ENCODE measurements around the gene HSBP1L1. TPM values are rescaled to one million over a fixed set of nuclear protein-coding genes. Genes with fewer than 3 reads are reported as not detected.

HSBP1L1 gene
- total and polyA plus RNA-seq, 2 donors = 6.5 to 25.8 TPM

DNA sequence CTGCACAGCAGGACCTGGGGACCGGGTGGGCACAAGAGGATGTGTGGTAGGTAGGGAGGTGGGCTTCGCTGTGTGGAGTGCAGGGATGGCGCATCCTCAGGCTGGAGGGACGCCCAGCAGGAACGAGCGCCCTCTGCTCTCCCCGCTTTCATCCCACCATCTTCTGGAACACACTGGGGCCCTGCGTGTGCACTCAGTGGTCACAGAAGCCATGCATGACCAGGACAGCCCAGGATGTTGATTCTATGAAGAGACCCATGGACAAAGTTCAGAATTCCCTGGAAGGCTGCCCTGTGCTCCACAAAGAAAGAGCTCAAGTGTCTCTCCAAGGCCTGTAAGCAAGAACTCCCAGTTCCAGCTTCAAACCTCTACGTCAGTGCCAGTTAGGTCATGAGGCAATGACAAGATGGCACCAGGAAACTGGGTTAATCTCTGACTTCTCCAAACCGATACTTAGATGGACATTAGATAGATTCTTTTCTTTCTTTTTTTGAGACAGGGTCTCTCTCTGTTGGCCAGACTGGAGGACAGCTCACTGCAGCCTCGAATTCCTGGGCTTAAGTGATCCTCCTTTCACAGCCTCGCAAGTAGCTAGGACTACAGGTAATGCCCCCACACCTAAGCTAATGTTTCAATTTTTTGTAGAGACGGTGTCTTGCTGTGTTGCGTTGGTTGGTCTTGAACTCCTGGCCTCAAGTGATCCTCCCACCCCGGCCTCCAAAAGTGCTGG, 16.4 kb upstream of the HSBP1L1 start:
- H3K36me3 ChIP-seq (ENCODE audit: control insufficient read depth in 2 of 2, insufficient read depth in 2 of 2, low read length in 1 of 2) = peaks cover 5 to 27% of the 10 kb centered on the region in 2 donors
- no peak for DNase-seq (ENCODE audit: low read depth in 6 of 9, low spot score in 9 of 9)
- H3K4me1 ChIP-seq (ENCODE audit: control insufficient read depth in 2 of 2, insufficient read depth in 2 of 2, low read length in 2 of 2) = peaks cover 27 to 40% of the 10 kb centered on the region in 2 donors
- H3K27me3 ChIP-seq (ENCODE audit: control insufficient read depth in 2 of 2, insufficient read depth in 1 of 2, low read length in 1 of 2) = peaks cover 8 to 18% of the 10 kb centered on the region in 2 donors
- H3K27ac ChIP-seq (ENCODE audit: low read depth in 1 of 2, low read length in 1 of 2) = peak overlapping the region in 1 of 2 donors; percentile 26
- WGBS = 95% methylated on average over 15 of the region's 15 CpGs
- H3K4me3 ChIP-seq (ENCODE audit: low read length in 2 of 2) = no peak overlapping the region
- H3K9me3 ChIP-seq (ENCODE audit: control insufficient read depth in 2 of 2, insufficient read depth in 1 of 2, low read length in 1 of 2) = no peaks in the 10 kb centered on the region

DNA sequence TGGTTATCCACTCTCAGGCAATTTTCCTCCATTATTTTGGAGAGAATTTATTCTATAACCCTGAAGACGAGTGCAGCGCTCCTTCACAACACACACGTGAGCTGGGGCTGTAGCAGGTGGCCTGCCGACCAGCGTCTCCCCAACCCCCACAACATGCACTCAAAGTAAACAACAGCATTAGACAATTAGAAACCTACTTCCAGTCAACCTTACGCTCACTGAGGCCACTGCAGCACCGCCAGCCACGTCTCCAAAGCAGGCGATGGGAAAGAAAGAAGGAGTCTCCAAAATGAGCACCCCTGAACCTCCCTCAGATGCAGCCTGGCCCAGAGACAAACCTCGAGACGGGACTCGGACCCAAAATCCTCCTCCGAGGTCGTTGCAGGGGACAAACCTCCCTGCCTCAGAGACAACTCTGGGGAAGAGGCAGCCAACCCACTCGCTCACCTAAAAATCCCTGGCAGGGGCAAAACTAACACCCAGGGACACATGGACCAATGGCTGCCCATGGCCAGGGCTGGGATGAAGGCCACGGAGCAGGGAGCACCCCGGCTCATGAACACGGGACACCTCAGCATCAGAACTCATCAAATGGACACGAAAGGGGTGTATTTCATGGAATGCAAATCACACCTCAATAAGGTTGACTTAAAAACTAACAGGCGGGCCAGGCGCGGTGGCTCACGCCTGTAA, 15.6 kb upstream of the HSBP1L1 start:
- Histone ChIP-seq H3K36me3 (ENCODE audit: control insufficient read depth in 2 of 2, insufficient read depth in 2 of 2, low read length in 1 of 2) (peaks cover 4 to 22% of the 10 kb centered on the region in 2 donors), H3K9me3 (ENCODE audit: control insufficient read depth in 2 of 2, insufficient read depth in 1 of 2, low read length in 1 of 2) (no peaks in the 10 kb centered on the region), H3K4me3 (ENCODE audit: low read length in 2 of 2) (no peak overlapping the region), H3K27me3 (ENCODE audit: control insufficient read depth in 2 of 2, insufficient read depth in 1 of 2, low read length in 1 of 2) (peaks cover 12 to 26% of the 10 kb centered on the region in 2 donors), H3K27ac (ENCODE audit: low read depth in 1 of 2, low read length in 1 of 2) (no peak overlapping the region), H3K4me1 (ENCODE audit: control insufficient read depth in 2 of 2, insufficient read depth in 2 of 2, low read length in 2 of 2) (peaks cover 25 to 36% of the 10 kb centered on the region in 2 donors)
- DNase-seq (ENCODE audit: low read depth in 6 of 9, low spot score in 9 of 9) = no peak
- 95% methylated on average over 23 of the region's 23 CpGs for WGBS

DNA sequence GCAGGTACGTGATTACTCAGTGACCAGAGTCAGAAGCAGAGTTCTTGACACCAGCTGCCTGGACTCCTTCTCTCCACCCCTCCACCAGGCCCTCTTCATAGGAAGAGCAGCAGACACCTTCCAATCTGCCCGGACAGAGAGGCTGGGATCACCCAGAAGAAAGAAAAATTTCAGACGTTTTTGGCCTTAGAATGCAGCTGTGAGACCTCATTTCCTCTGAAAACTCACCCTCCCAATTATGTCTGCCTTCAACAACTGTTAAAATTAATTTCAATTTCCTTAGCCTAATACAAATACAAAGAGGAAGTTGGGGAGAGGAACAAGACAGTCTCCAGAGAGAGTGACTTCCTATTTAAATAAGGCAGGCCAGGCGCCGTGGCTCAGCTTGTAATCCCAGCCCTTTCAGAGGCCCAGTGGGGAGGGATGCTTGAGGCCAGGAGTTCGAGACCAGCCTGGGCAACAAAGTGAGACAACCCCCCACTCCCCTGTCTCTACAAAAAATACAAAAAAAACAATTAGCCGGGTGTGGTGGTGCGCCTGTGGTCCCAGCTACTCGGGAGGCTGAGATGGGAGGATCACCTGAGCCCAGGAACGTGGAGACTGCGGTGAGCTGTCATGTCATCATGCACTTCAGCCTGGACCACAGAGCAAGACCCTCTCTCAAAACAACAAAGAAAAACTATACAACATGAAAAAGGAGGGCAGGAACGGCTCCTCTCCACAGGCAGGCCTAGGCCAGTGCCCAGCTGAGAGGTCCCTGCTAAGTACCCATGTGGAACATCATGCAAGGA, 14.6 kb upstream of the HSBP1L1 start:
- Histone ChIP-seq H3K27ac (ENCODE audit: low read depth in 1 of 2, low read length in 1 of 2) (peak overlapping the region in 1 of 2 donors; percentile 42), H3K27me3 (ENCODE audit: control insufficient read depth in 2 of 2, insufficient read depth in 1 of 2, low read length in 1 of 2) (peaks cover 12 to 35% of the 10 kb centered on the region in 2 donors), H3K9me3 (ENCODE audit: control insufficient read depth in 2 of 2, insufficient read depth in 1 of 2, low read length in 1 of 2) (no peaks in the 10 kb centered on the region), H3K36me3 (ENCODE audit: control insufficient read depth in 2 of 2, insufficient read depth in 2 of 2, low read length in 1 of 2) (peaks cover 4 to 22% of the 10 kb centered on the region in 2 donors), H3K4me3 (ENCODE audit: low read length in 2 of 2) (peak overlapping the region; percentile 51 to 90), H3K4me1 (ENCODE audit: control insufficient read depth in 2 of 2, insufficient read depth in 2 of 2, low read length in 2 of 2) (peaks cover 18 to 26% of the 10 kb centered on the region in 2 donors)
- WGBS = 42% methylated on average over 12 of the region's 12 CpGs
- peak in 1 of 9 donors; percentile 35 for DNase-seq (ENCODE audit: low read depth in 6 of 9, low spot score in 9 of 9)

GRCh38 chr18:79950515-79951341, 13.7 kb upstream of the HSBP1L1 start:
- 5% methylated on average over 81 of the region's 81 CpGs for WGBS
- Histone ChIP-seq H3K4me3 (ENCODE audit: low read length in 2 of 2) (peak overlapping the region; percentile 51 to 90), H3K4me1 (ENCODE audit: control insufficient read depth in 2 of 2, insufficient read depth in 2 of 2, low read length in 2 of 2) (peaks cover 15 to 19% of the 10 kb centered on the region in 2 donors), H3K36me3 (ENCODE audit: control insufficient read depth in 2 of 2, insufficient read depth in 2 of 2, low read length in 1 of 2) (peaks cover 4 to 22% of the 10 kb centered on the region in 2 donors), H3K27ac (ENCODE audit: low read depth in 1 of 2, low read length in 1 of 2) (peak overlapping the region in 1 of 2 donors; percentile 74), H3K27me3 (ENCODE audit: control insufficient read depth in 2 of 2, insufficient read depth in 1 of 2, low read length in 1 of 2) (peaks cover 12 to 35% of the 10 kb centered on the region in 2 donors), H3K9me3 (ENCODE audit: control insufficient read depth in 2 of 2, insufficient read depth in 1 of 2, low read length in 1 of 2) (no peaks in the 10 kb centered on the region)
- peak in 1 of 9 donors; percentile 38 for DNase-seq (ENCODE audit: low read depth in 6 of 9, low spot score in 9 of 9)

DNA sequence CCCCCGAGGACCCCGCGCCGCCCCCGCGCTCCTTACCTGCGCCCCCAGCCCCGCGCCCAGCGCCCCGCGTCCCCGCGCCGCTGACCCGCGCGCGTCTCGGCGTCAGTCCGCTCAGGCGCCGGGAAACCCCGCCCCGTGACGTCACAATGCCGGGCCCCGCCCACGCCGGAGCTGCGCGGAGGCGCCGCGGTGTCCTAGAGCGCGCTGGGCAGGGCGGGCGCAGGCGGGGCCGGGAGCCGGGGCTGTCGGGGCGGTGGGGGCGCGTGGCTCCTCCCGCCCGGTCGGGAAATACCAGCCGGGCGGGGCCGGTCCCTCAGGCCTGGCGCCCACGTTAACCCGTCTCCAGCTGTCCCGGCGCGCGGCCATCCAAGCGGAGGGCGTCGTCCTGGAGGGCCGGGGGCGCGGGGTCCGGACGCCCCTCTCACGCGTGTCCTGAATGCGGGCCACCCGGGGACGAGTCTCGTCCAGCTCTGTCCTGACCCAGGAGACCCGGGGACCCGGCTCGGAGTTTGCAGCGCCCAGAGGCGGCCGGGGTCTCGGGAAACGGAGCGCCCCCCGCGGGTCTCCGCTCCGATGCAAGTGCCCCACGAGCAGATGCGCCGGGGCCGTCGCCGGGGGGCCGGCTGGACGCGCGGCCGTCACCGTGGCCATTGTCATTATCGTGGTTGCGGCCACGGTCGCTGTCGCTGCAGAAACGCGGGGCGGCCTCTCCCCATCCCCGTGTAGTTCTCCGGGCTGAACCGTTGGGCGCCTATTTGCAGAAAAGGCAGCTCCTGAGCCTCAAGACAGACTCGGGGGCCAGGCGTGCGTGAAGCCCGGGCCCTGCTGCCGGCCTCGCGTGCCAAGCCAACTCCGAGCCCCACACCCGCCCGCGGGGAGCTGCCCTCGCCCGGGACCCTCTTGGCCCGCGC, 12.6 kb upstream of the HSBP1L1 start, which contains the start of gene SLC66A2:
TSS of gene SLC66A2 (minus strand) at position 109 of the 911 bp plus-strand sequence. CDS start 727 bp downstream, outside the sequence.
- 1% methylated on average over 126 of the region's 126 CpGs for WGBS
- Histone ChIP-seq H3K4me3 (ENCODE audit: low read length in 2 of 2) (peak within 1 kb of the TSS; percentile 51 to 90), H3K36me3 (ENCODE audit: control insufficient read depth in 2 of 2, insufficient read depth in 2 of 2, low read length in 1 of 2) (peaks cover 4 to 22% of the 10 kb centered on the region in 2 donors), H3K27me3 (ENCODE audit: control insufficient read depth in 2 of 2, insufficient read depth in 1 of 2, low read length in 1 of 2) (peaks cover 12 to 35% of the 10 kb centered on the region in 2 donors), H3K9me3 (ENCODE audit: control insufficient read depth in 2 of 2, insufficient read depth in 1 of 2, low read length in 1 of 2) (no peaks in the 10 kb centered on the region), H3K4me1 (ENCODE audit: control insufficient read depth in 2 of 2, insufficient read depth in 2 of 2, low read length in 2 of 2) (peaks cover 15 to 19% of the 10 kb centered on the region in 2 donors), H3K27ac (ENCODE audit: low read depth in 1 of 2, low read length in 1 of 2) (peak within 1 kb of the TSS in 1 of 2 donors; percentile 74)
- peak in 8 of 9 donors; percentile 66 to 90 (median 78) for DNase-seq (ENCODE audit: low read depth in 6 of 9, low spot score in 9 of 9)

GRCh38 chr18:79952456-79952995, 11.9 kb upstream of the HSBP1L1 start:
- Histone ChIP-seq H3K27ac (ENCODE audit: low read depth in 1 of 2, low read length in 1 of 2) (no peak overlapping the region), H3K4me3 (ENCODE audit: low read length in 2 of 2) (peak overlapping the region in 1 of 2 donors; percentile 90), H3K36me3 (ENCODE audit: control insufficient read depth in 2 of 2, insufficient read depth in 2 of 2, low read length in 1 of 2) (peaks cover 4 to 16% of the 10 kb centered on the region in 2 donors), H3K27me3 (ENCODE audit: control insufficient read depth in 2 of 2, insufficient read depth in 1 of 2, low read length in 1 of 2) (peaks cover 12 to 35% of the 10 kb centered on the region in 2 donors), H3K4me1 (ENCODE audit: control insufficient read depth in 2 of 2, insufficient read depth in 2 of 2, low read length in 2 of 2) (peaks cover 15 to 19% of the 10 kb centered on the region in 2 donors), H3K9me3 (ENCODE audit: control insufficient read depth in 2 of 2, insufficient read depth in 1 of 2, low read length in 1 of 2) (no peaks in the 10 kb centered on the region)
- no peak for DNase-seq (ENCODE audit: low read depth in 6 of 9, low spot score in 9 of 9)
- 35% methylated on average over 43 of the region's 43 CpGs for WGBS

GRCh38 chr18:79952996-79953559, 11.4 kb upstream of the HSBP1L1 start:
- H3K9me3 ChIP-seq (ENCODE audit: control insufficient read depth in 2 of 2, insufficient read depth in 1 of 2, low read length in 1 of 2) = no peaks in the 10 kb centered on the region
- no peak for DNase-seq (ENCODE audit: low read depth in 6 of 9, low spot score in 9 of 9)
- peaks cover 12 to 35% of the 10 kb centered on the region in 2 donors for H3K27me3 ChIP-seq (ENCODE audit: control insufficient read depth in 2 of 2, insufficient read depth in 1 of 2, low read length in 1 of 2)
- WGBS = 93% methylated on average over 24 of the region's 24 CpGs
- peaks cover 4 to 11% of the 10 kb centered on the region in 2 donors for H3K36me3 ChIP-seq (ENCODE audit: control insufficient read depth in 2 of 2, insufficient read depth in 2 of 2, low read length in 1 of 2)
- H3K4me1 ChIP-seq (ENCODE audit: control insufficient read depth in 2 of 2, insufficient read depth in 2 of 2, low read length in 2 of 2) = peaks cover 15 to 19% of the 10 kb centered on the region in 2 donors
- H3K27ac ChIP-seq (ENCODE audit: low read depth in 1 of 2, low read length in 1 of 2) = no peak overlapping the region
- H3K4me3 ChIP-seq (ENCODE audit: low read length in 2 of 2) = no peak overlapping the region
